ENCODE measurements around the gene KLRF2. TPM values are rescaled to one million over a fixed set of nuclear protein-coding genes. Genes with fewer than 3 reads are reported as not detected.

KLRF2 gene
- total RNA-seq, 1 donor from 2014 or later = 0.23 TPM

- intact Hi-C loops (cut with micrococcal nuclease) = no loop called here
These were observed 52.7 kb downstream of the KLRF2 start for GRCh38 chr12:9933958-9934357.

- intact Hi-C loops (cut with micrococcal nuclease) = no loop called here
These were observed 53.7 kb downstream of the KLRF2 start for GRCh38 chr12:9935026-9935425.

GRCh38 chr12:9936591-9936990 is 55.3 kb downstream of the KLRF2 start:
- intact Hi-C loops (cut with micrococcal nuclease) = no loop called here

GRCh38 chr12:9940375-9940774 is 59.1 kb downstream of the KLRF2 start:
- intact Hi-C loops (cut with micrococcal nuclease) = loop anchor here (1.0 to 10.0 kb wide), 5 partner anchors 69 to 274 kb away; partner anchors contain the start of genes CLEC2B and GABARAPL1

- intact Hi-C loops (cut with micrococcal nuclease) = loop anchor here (2.0 to 10.0 kb wide), 5 partner anchors 15 to 273 kb away; partner anchors contain the start of genes CLEC2B and GABARAPL1
These were observed 60.5 kb downstream of the KLRF2 start for GRCh38 chr12:9941838-9942237.

GRCh38 chr12:9943240-9943639 is 62.0 kb downstream of the KLRF2 start:
- intact Hi-C loops (cut with micrococcal nuclease) = loop anchor here (1.0 to 10.0 kb wide), 5 partner anchors 8 to 272 kb away; partner anchors contain the start of genes CLEC2B and GABARAPL1

GRCh38 chr12:9944391-9944790 is 63.1 kb downstream of the KLRF2 start:
- intact Hi-C loops (cut with micrococcal nuclease) = loop anchor here (5.0 to 10.0 kb wide), 3 partner anchors 77 to 270 kb away; partner anchors contain the start of genes CLEC2B and GABARAPL1

Other genes with a start within 250 kb of the KLRF2 start
- gene CLEC2D, start 211.8 kb upstream of the KLRF2 start, total RNA-seq = 267 and 269 TPM in 2 replicates
- 6.5 and 7.2 TPM in 2 replicates for gene CLECL1, start 148.4 kb upstream of the KLRF2 start, total RNA-seq
- gene CD69, start 120.6 kb upstream of the KLRF2 start, total RNA-seq = 83.7 and 86.5 TPM in 2 replicates
- 0.14 TPM in 1 of 2 replicates, not detected in the other for gene KLRF1, start 54.0 kb upstream of the KLRF2 start, total RNA-seq
- gene CLEC2B, start 12.1 kb upstream of the KLRF2 start, total RNA-seq = 24.0 and 26.6 TPM in 2 replicates
- gene CLEC2A, start 50.9 kb downstream of the KLRF2 start, total RNA-seq = not detected in 2 replicates
- gene CLEC12A, start 89.9 kb downstream of the KLRF2 start, total RNA-seq = 1.8 TPM in 2 replicates
- gene CLEC1B, start 117.6 kb downstream of the KLRF2 start, total RNA-seq = not detected in 2 replicates
- 0.50 TPM in 1 of 2 replicates, not detected in the other for gene CLEC12B, start 129.1 kb downstream of the KLRF2 start, total RNA-seq
- not detected in 2 replicates for gene CLEC9A, start 149.2 kb downstream of the KLRF2 start, total RNA-seq
- gene CLEC1A, start 217.5 kb downstream of the KLRF2 start, total RNA-seq = not detected in 2 replicates
- gene CLEC7A, start 248.7 kb downstream of the KLRF2 start, total RNA-seq = not detected in 2 replicates